Measurements from ENCODE around the gene TOGARAM2. TPM values are rescaled to one million over a fixed set of nuclear protein-coding genes. Genes with fewer than 3 reads are reported as not detected.

Gene TOGARAM2
- total RNA-seq, 1 experiment from 2014 or later = 0.76 TPM

- Histone ChIP-seq H3K9me2 (ENCODE audit: insufficient read depth) (no peaks in the 10 kb centered on the region), H4K20me1 (ENCODE audit: insufficient read depth) (no peaks in the 10 kb centered on the region), H3K9ac (ENCODE audit: low read length) (no peak overlapping the region), H3K36me3 (ENCODE audit: control insufficient read depth in 1 of 2, insufficient read depth in 2 of 2, low read length in 2 of 2) (no peaks in the 10 kb centered on the region), H3K4me3 (replicated peaks in 1 of 2; ENCODE audit: low read depth in 1 of 2, low read length in 2 of 2) (no peak overlapping the region), H3K4me1 (ENCODE audit: control insufficient read depth in 1 of 2, insufficient read depth in 2 of 2, low read length in 2 of 2) (no peaks in the 10 kb centered on the region), H3K79me2 (ENCODE audit: insufficient read depth, low read length) (no peaks in the 10 kb centered on the region), H3K9me3 (ENCODE audit: control insufficient read depth in 1 of 2, insufficient read depth in 1 of 2, low read depth in 1 of 2, low read length in 2 of 2) (no peaks in the 10 kb centered on the region), H3K27ac (ENCODE audit: low read depth, low read length) (no peak overlapping the region), H2AFZ (ENCODE audit: low read depth, low read length, poor library complexity, severe bottlenecking) (no peak overlapping the region), H3K27me3 (ENCODE audit: insufficient read depth, low read length) (no peaks in the 10 kb centered on the region), H3K4me2 (ENCODE audit: low read length) (no peak overlapping the region)
- intact Hi-C loops (cut with micrococcal nuclease) = no loop called here
- DNase-seq (ENCODE audit: low read depth, low spot score) (no peak), ATAC-seq (no peak)
- CTCF ChIA-PET = no interaction called here
- TF ChIP-seq, protein P1, sequence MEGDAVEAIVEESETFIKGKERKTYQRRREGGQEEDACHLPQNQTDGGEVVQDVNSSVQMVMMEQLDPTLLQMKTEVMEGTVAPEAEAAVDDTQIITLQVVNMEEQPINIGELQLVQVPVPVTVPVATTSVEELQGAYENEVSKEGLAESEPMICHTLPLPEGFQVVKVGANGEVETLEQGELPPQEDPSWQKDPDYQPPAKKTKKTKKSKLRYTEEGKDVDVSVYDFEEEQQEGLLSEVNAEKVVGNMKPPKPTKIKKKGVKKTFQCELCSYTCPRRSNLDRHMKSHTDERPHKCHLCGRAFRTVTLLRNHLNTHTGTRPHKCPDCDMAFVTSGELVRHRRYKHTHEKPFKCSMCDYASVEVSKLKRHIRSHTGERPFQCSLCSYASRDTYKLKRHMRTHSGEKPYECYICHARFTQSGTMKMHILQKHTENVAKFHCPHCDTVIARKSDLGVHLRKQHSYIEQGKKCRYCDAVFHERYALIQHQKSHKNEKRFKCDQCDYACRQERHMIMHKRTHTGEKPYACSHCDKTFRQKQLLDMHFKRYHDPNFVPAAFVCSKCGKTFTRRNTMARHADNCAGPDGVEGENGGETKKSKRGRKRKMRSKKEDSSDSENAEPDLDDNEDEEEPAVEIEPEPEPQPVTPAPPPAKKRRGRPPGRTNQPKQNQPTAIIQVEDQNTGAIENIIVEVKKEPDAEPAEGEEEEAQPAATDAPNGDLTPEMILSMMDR (IDR thresholded peaks at IDR 0.05 in 2 of 3, conservative IDR thresholded peaks at IDR 0.05 in 1 of 3; ENCODE audit: borderline replicate concordance in 1 of 3, insufficient read depth in 1 of 3, low read depth in 2 of 3, low read length in 2 of 3) = no peak
- TF ChIP-seq, protein P2, sequence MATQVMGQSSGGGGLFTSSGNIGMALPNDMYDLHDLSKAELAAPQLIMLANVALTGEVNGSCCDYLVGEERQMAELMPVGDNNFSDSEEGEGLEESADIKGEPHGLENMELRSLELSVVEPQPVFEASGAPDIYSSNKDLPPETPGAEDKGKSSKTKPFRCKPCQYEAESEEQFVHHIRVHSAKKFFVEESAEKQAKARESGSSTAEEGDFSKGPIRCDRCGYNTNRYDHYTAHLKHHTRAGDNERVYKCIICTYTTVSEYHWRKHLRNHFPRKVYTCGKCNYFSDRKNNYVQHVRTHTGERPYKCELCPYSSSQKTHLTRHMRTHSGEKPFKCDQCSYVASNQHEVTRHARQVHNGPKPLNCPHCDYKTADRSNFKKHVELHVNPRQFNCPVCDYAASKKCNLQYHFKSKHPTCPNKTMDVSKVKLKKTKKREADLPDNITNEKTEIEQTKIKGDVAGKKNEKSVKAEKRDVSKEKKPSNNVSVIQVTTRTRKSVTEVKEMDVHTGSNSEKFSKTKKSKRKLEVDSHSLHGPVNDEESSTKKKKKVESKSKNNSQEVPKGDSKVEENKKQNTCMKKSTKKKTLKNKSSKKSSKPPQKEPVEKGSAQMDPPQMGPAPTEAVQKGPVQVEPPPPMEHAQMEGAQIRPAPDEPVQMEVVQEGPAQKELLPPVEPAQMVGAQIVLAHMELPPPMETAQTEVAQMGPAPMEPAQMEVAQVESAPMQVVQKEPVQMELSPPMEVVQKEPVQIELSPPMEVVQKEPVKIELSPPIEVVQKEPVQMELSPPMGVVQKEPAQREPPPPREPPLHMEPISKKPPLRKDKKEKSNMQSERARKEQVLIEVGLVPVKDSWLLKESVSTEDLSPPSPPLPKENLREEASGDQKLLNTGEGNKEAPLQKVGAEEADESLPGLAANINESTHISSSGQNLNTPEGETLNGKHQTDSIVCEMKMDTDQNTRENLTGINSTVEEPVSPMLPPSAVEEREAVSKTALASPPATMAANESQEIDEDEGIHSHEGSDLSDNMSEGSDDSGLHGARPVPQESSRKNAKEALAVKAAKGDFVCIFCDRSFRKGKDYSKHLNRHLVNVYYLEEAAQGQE (IDR thresholded peaks at IDR 0.05; ENCODE audit: low read depth) = peak; percentile 21
- TF ChIP-seq EZH2 (IDR thresholded peaks at IDR 0.05) (no peak), ELF1 (IDR thresholded peaks at IDR 0.05; ENCODE audit: borderline replicate concordance, low read depth) (no peak), RAD21 (IDR thresholded peaks at IDR 0.05; ENCODE audit: low read depth) (no peak)
- RAD21 ChIA-PET (ENCODE audit: low non-redundant PET in 1 of 2, low total read pairs in 2 of 2, uncharacterized antibody in 2 of 2, unreplicated experiment in 2 of 2) = no interaction called here
- no TSS peak for BruUV-seq (replicated peaks)
- POLR2A ChIA-PET = no interaction called here
These were observed 5.3 kb downstream of the TOGARAM2 start for GRCh38 chr2:28986429-28986828.
